ENCODE measurements around the gene LARGE2. TPM values are rescaled to one million over a fixed set of nuclear protein-coding genes. Genes with fewer than 3 reads are reported as not detected.

LARGE2 gene
- total and polyA plus RNA-seq, 10 of the 15 experiments (the other 5 are each of a cell fraction or from before 2014, with no cell fraction given), result 0.03 to 0.41 (median 0.19) TPM; not detected in 6

DNA sequence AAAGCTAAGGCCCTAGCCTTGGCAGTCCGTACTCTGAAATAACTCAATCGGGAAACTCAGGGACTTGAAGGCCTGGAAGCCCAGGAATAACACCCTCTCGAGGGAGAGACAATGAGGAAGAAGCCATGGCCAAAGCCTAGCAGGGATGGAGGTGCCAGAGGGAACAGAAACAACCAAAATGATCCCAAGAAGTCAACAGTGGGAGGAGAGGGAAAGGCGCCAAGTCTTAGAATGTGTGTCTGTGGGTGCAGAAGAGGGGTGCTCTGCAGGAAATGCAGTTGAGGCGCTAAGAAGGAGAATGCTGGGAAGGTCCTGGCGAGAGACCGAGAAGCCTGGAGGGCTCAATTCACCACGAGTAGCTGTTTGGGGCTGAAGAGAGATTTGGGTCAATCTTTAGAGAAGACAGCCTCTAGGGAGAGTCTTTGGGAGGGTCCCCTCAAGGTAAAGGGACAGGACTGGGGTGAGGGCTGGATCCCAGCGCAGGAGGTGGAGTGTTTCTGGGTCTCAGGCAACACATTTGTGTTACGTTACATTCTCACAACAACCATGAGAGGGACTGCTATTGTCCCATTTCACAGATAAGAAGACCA is 37.8 kb upstream of the LARGE2 start (continued):
- TF ChIP-seq DPF2 (IDR thresholded peaks at IDR 0.05) (no peak), EP300 (IDR thresholded peaks at IDR 0.05; ENCODE audit: borderline replicate concordance in 1 of 2, control insufficient read depth in 1 of 2, low read depth in 2 of 2, low read length in 2 of 2) (no peak), SUPT20H (IDR thresholded peaks at IDR 0.05; ENCODE audit: borderline replicate concordance, control insufficient read depth, low read depth, low read length) (no peak), ETV6 (conservative IDR thresholded peaks at IDR 0.05 in 1 of 2, IDR thresholded peaks at IDR 0.05 in 1 of 2; ENCODE audit: borderline replicate concordance in 1 of 2, low read depth in 1 of 2) (no peak), BMI1 (IDR thresholded peaks at IDR 0.05; ENCODE audit: borderline replicate concordance) (no peak)
- TF ChIP-seq, protein P1, sequence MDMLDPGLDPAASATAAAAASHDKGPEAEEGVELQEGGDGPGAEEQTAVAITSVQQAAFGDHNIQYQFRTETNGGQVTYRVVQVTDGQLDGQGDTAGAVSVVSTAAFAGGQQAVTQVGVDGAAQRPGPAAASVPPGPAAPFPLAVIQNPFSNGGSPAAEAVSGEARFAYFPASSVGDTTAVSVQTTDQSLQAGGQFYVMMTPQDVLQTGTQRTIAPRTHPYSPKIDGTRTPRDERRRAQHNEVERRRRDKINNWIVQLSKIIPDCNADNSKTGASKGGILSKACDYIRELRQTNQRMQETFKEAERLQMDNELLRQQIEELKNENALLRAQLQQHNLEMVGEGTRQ (IDR thresholded peaks at IDR 0.05; ENCODE audit: borderline replicate concordance, low read depth, low read length), result no peak

DNA sequence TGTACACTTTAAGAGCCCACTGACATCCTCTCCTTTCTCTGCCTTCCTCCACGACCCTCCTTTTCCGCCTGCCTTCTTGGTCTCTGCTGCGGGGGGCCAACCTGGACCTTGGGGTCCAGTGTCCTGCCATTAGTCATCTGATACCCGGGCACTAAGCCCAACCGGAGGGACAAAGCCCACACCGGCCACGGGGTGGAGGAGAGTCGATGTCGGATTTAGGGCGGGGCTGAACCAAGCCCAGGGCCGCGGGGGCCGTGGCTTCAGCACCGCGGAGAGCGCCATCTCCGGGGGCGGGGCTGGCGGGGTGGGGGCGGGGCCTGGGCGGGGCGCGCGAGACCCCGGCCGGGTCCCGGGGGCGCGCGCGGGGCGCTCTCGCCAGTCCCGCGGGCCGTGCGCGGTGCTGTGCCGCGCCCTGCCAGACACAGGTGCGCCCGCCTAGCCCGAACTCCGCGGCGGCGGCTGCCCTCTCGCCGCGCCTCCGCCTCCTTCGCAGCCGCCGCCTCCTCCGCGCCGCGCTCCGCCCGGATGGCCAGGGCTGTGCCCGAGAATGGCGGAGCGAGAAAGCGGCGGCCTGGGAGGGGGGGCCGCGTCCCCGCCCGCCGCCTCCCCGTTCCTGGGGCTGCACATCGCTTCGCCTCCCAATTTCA is 37.1 kb upstream of the LARGE2 start, which contains the start of gene MAPK8IP1:
Gene MAPK8IP1 (plus strand): TSS at position 378 of the 647 bp plus-strand sequence. CDS start 170 bp downstream, at position 548.
- peak; percentile 79 for ATAC-seq
- no peaks in the 10 kb centered on the region for H3K4me1 ChIP-seq (ENCODE audit: control insufficient read depth, insufficient read depth, low read length)
- H3K79me2 ChIP-seq (ENCODE audit: control insufficient read depth, insufficient read depth, low read length), result no peaks in the 10 kb centered on the region
- H3K27ac ChIP-seq (ENCODE audit: control insufficient read depth, insufficient read depth), result no peak within 1 kb of the TSS
- no peaks in the 10 kb centered on the region for H3K27me3 ChIP-seq (replicated peaks in 1 of 2; ENCODE audit: control insufficient read depth in 2 of 2, insufficient read depth in 2 of 2, low read length in 1 of 2)
- ChIA-PET SMC1A (ENCODE audit: uncharacterized antibody, unreplicated experiment) (no interaction called here), RAD21 (ENCODE audit: unreplicated experiment) (no interaction called here), POLR2A (no interaction called here), CTCF (interaction anchor here (1.2 kb wide), 1 partner anchor 12 kb away, joined by 3 read pairs; no protein-coding TSS in a partner anchor)
- H2AFZ ChIP-seq (ENCODE audit: control insufficient read depth, low read depth, low read length), result no peak within 1 kb of the TSS
- H3K4me2 ChIP-seq (ENCODE audit: control insufficient read depth, insufficient read depth), result peak within 1 kb of the TSS; percentile 89
- in situ Hi-C loops (cut with MboI), result no loop called here
- no TSS peak for BruUV-seq (replicated peaks)
- H3K36me3 ChIP-seq (ENCODE audit: control insufficient read depth in 2 of 2, insufficient read depth in 2 of 2, low read length in 1 of 2), result no peaks in the 10 kb centered on the region
- FAIRE-seq, result no peak
- H3K4me3 ChIP-seq, result peak within 1 kb of the TSS; percentile 61; the same call in 1 of the 2 replicates
- DNase-seq (ENCODE audit: low read depth, low spot score), result no peak
- intact Hi-C loops (cut with micrococcal nuclease; ENCODE audit: unreplicated experiment), result no loop called here
- H3K9ac ChIP-seq (ENCODE audit: control insufficient read depth, insufficient read depth, low read length), result no peak within 1 kb of the TSS
- H3K9me3 ChIP-seq (replicated peaks; ENCODE audit: control insufficient read depth, insufficient read depth, low read length), result no peaks in the 10 kb centered on the region
- WGBS (ENCODE audit: insufficient coverage, insufficient replicate concordance, low lambda C conversion rate, missing lambda C conversion rate), result 7% methylated on average over 31 of the region's 73 CpGs
- H4K20me1 ChIP-seq (ENCODE audit: control insufficient read depth, insufficient read depth), result peaks cover 3% of the 10 kb centered on the region; the same call in 1 of the 2 replicates
- TF ChIP-seq, protein P2, sequence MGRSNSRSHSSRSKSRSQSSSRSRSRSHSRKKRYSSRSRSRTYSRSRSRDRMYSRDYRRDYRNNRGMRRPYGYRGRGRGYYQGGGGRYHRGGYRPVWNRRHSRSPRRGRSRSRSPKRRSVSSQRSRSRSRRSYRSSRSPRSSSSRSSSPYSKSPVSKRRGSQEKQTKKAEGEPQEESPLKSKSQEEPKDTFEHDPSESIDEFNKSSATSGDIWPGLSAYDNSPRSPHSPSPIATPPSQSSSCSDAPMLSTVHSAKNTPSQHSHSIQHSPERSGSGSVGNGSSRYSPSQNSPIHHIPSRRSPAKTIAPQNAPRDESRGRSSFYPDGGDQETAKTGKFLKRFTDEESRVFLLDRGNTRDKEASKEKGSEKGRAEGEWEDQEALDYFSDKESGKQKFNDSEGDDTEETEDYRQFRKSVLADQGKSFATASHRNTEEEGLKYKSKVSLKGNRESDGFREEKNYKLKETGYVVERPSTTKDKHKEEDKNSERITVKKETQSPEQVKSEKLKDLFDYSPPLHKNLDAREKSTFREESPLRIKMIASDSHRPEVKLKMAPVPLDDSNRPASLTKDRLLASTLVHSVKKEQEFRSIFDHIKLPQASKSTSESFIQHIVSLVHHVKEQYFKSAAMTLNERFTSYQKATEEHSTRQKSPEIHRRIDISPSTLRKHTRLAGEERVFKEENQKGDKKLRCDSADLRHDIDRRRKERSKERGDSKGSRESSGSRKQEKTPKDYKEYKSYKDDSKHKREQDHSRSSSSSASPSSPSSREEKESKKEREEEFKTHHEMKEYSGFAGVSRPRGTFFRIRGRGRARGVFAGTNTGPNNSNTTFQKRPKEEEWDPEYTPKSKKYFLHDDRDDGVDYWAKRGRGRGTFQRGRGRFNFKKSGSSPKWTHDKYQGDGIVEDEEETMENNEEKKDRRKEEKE (IDR thresholded peaks at IDR 0.05), result no peak
- TF ChIP-seq CBX5 (IDR thresholded peaks at IDR 0.05; ENCODE audit: low read depth), result no peak
- TF ChIP-seq, protein P3, sequence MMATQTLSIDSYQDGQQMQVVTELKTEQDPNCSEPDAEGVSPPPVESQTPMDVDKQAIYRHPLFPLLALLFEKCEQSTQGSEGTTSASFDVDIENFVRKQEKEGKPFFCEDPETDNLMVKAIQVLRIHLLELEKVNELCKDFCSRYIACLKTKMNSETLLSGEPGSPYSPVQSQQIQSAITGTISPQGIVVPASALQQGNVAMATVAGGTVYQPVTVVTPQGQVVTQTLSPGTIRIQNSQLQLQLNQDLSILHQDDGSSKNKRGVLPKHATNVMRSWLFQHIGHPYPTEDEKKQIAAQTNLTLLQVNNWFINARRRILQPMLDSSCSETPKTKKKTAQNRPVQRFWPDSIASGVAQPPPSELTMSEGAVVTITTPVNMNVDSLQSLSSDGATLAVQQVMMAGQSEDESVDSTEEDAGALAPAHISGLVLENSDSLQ (IDR thresholded peaks at IDR 0.05), result no peak
- no peak for TF ChIP-seq ZNF274 (IDR thresholded peaks at IDR 0.05; ENCODE audit: insufficient read depth, insufficient read length)
- TF ChIP-seq SIX5 (IDR thresholded peaks at IDR 0.05; ENCODE audit: low read depth, low read length, severe bottlenecking), result no peak
- TF ChIP-seq HCFC1 (IDR thresholded peaks at IDR 0.05; ENCODE audit: low read length), result no peak
- no peak for TF ChIP-seq HDGF (IDR thresholded peaks at IDR 0.05)
- TF ChIP-seq TAF1 (IDR thresholded peaks at IDR 0.05; ENCODE audit: borderline replicate concordance, low read depth, low read length), result no peak
- no peak for TF ChIP-seq SREBF2 (IDR thresholded peaks at IDR 0.05; ENCODE audit: low read length)

Measured in GM12878 (cell line).